ENCODE data around the gene RETREG3.

DNA sequence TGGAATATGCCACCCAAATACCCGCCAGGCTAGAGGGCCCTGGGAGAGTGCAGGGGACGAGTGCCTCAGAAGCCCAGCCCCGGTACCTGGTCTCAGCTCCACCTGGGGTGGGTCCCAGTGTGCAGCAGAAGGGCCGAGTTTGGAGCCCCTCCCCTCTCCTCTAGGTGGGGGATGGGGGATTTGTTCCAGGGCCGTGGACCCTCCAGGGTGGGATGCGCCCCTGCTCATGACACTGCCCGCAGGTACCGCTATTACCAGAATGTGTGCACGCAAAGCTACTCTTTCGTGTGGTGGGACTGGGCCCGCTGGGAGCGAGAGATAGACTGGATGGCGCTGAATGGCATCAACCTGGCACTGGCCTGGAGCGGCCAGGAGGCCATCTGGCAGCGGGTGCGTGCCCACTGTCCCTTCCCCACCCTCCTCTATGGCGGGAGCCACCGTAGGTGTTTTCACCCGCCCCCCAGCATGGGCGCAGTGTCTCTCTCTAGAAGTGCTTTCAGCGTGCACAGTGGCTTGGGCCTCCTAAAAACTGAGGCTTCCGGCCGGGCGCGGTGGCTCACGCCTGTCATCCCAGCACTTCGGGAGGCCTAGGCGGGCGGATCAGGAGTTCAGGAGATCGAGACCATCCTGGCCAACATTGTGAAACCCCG, 71.9 kb downstream of the RETREG3 start:
- no peak for TF ChIP-seq RAD21 (conservative IDR thresholded peaks at IDR 0.05)
- TF ChIP-seq, protein P1, sequence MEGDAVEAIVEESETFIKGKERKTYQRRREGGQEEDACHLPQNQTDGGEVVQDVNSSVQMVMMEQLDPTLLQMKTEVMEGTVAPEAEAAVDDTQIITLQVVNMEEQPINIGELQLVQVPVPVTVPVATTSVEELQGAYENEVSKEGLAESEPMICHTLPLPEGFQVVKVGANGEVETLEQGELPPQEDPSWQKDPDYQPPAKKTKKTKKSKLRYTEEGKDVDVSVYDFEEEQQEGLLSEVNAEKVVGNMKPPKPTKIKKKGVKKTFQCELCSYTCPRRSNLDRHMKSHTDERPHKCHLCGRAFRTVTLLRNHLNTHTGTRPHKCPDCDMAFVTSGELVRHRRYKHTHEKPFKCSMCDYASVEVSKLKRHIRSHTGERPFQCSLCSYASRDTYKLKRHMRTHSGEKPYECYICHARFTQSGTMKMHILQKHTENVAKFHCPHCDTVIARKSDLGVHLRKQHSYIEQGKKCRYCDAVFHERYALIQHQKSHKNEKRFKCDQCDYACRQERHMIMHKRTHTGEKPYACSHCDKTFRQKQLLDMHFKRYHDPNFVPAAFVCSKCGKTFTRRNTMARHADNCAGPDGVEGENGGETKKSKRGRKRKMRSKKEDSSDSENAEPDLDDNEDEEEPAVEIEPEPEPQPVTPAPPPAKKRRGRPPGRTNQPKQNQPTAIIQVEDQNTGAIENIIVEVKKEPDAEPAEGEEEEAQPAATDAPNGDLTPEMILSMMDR (IDR thresholded peaks at IDR 0.05; ENCODE audit: poor library complexity, severe bottlenecking): no peak

Data from neural cell (in vitro differentiated cells).